ENCODE measurements around the gene BDP1. TPM values are rescaled to one million over a fixed set of nuclear protein-coding genes. Genes with fewer than 3 reads are reported as not detected.
"Not testable (repeated sequence)": the region's sequence is repeated elsewhere in the genome, so short reads cannot be mapped to it uniquely, and the experiment has no call there.

Gene BDP1
- total and polyA plus RNA-seq, 4 donors = 27.3 to 63.1 (median 35.8) TPM

- DNase-seq (ENCODE audit: low read depth in 4 of 6, low spot score in 6 of 6); H3K9me3 ChIP-seq (ENCODE audit: control insufficient read depth, insufficient read depth, low read length); H3K4me3 ChIP-seq (ENCODE audit: low read depth, low read length); H3K27me3 ChIP-seq (ENCODE audit: control insufficient read depth, insufficient read depth, low read length); H3K27ac ChIP-seq (ENCODE audit: low read depth, low read length); H3K4me1 ChIP-seq (ENCODE audit: control insufficient read depth, insufficient read depth, low read length): not testable (repeated sequence)
- H3K36me3 ChIP-seq (ENCODE audit: control insufficient read depth, insufficient read depth, low read length) = peaks cover 53% of the 10 kb centered on the region
- 100% methylated on average over 3 of the region's 9 CpGs for WGBS (ENCODE audit: insufficient coverage)
Measured at GRCh38 chr5:71498756-71499155, 43.3 kb downstream of the BDP1 start.

GRCh38 chr5:71503536-71503935, 48.1 kb downstream of the BDP1 start:
- no peaks in the 10 kb centered on the region for H3K9me3 ChIP-seq (ENCODE audit: control insufficient read depth, insufficient read depth, low read length)
- no peaks in the 10 kb centered on the region for H3K27me3 ChIP-seq (ENCODE audit: control insufficient read depth, insufficient read depth, low read length)
- DNase-seq (ENCODE audit: low read depth in 4 of 6, low spot score in 6 of 6) = no peak
- no peaks in the 10 kb centered on the region for H3K4me1 ChIP-seq (ENCODE audit: control insufficient read depth, insufficient read depth, low read length)
- no peak overlapping the region for H3K27ac ChIP-seq (ENCODE audit: low read depth, low read length)
- H3K4me3 ChIP-seq (ENCODE audit: low read depth, low read length) = no peak overlapping the region
- H3K36me3 ChIP-seq (ENCODE audit: control insufficient read depth, insufficient read depth, low read length) = peaks cover 51% of the 10 kb centered on the region
- 100% methylated on average over 1 of the region's 2 CpGs for whole genome bisulfite sequencing (ENCODE audit: insufficient coverage)

GRCh38 chr5:71522151-71522550, 66.7 kb downstream of the BDP1 start:
- 100% methylated on average over 1 of the region's 1 CpG for WGBS (ENCODE audit: insufficient coverage)
- H3K4me1 ChIP-seq (ENCODE audit: control insufficient read depth, insufficient read depth, low read length) = no peaks in the 10 kb centered on the region
- H3K36me3 ChIP-seq (ENCODE audit: control insufficient read depth, insufficient read depth, low read length) = peaks cover 36% of the 10 kb centered on the region
- no peaks in the 10 kb centered on the region for H3K27me3 ChIP-seq (ENCODE audit: control insufficient read depth, insufficient read depth, low read length)
- no peak overlapping the region for H3K4me3 ChIP-seq (ENCODE audit: low read depth, low read length)
- no peaks in the 10 kb centered on the region for H3K9me3 ChIP-seq (ENCODE audit: control insufficient read depth, insufficient read depth, low read length)
- H3K27ac ChIP-seq (ENCODE audit: low read depth, low read length) = no peak overlapping the region
- DNase-seq (ENCODE audit: low read depth in 4 of 6, low spot score in 6 of 6) = no peak

- not testable (repeated sequence) for H3K27me3 ChIP-seq (ENCODE audit: control insufficient read depth, insufficient read depth, low read length); H3K27ac ChIP-seq (ENCODE audit: low read depth, low read length); H3K9me3 ChIP-seq (ENCODE audit: control insufficient read depth, insufficient read depth, low read length); H3K4me3 ChIP-seq (ENCODE audit: low read depth, low read length); DNase-seq (ENCODE audit: low read depth in 4 of 6, low spot score in 6 of 6); H3K4me1 ChIP-seq (ENCODE audit: control insufficient read depth, insufficient read depth, low read length)
- WGBS (ENCODE audit: insufficient coverage) = 98% methylated on average over 9 of the region's 26 CpGs
- H3K36me3 ChIP-seq (ENCODE audit: control insufficient read depth, insufficient read depth, low read length) = peaks cover 34% of the 10 kb centered on the region
Measured at GRCh38 chr5:71525611-71526010, 70.2 kb downstream of the BDP1 start.

GRCh38 chr5:71528206-71528605, 72.8 kb downstream of the BDP1 start:
- WGBS (ENCODE audit: insufficient coverage) = no CpG with 5 or more reads among the region's 3 CpGs
- no peak overlapping the region for H3K27ac ChIP-seq (ENCODE audit: low read depth, low read length)
- no peak overlapping the region for H3K4me3 ChIP-seq (ENCODE audit: low read depth, low read length)
- no peak for DNase-seq (ENCODE audit: low read depth in 4 of 6, low spot score in 6 of 6)
- H3K4me1 ChIP-seq (ENCODE audit: control insufficient read depth, insufficient read depth, low read length) = no peaks in the 10 kb centered on the region
- H3K27me3 ChIP-seq (ENCODE audit: control insufficient read depth, insufficient read depth, low read length) = no peaks in the 10 kb centered on the region
- H3K36me3 ChIP-seq (ENCODE audit: control insufficient read depth, insufficient read depth, low read length) = peaks cover 26% of the 10 kb centered on the region
- no peaks in the 10 kb centered on the region for H3K9me3 ChIP-seq (ENCODE audit: control insufficient read depth, insufficient read depth, low read length)

GRCh38 chr5:71529682-71530081, 74.2 kb downstream of the BDP1 start:
- Histone ChIP-seq H3K4me1 (ENCODE audit: control insufficient read depth, insufficient read depth, low read length) (no peaks in the 10 kb centered on the region), H3K36me3 (ENCODE audit: control insufficient read depth, insufficient read depth, low read length) (peaks cover 31% of the 10 kb centered on the region), H3K4me3 (ENCODE audit: low read depth, low read length) (no peak overlapping the region), H3K27me3 (ENCODE audit: control insufficient read depth, insufficient read depth, low read length) (no peaks in the 10 kb centered on the region), H3K27ac (ENCODE audit: low read depth, low read length) (no peak overlapping the region), H3K9me3 (ENCODE audit: control insufficient read depth, insufficient read depth, low read length) (no peaks in the 10 kb centered on the region)
- WGBS (ENCODE audit: insufficient coverage) = no CpG with 5 or more reads among the region's 1 CpG
- no peak for DNase-seq (ENCODE audit: low read depth in 4 of 6, low spot score in 6 of 6)

- no peak for DNase-seq (ENCODE audit: low read depth in 4 of 6, low spot score in 6 of 6)
- Histone ChIP-seq H3K9me3 (ENCODE audit: control insufficient read depth, insufficient read depth, low read length) (no peaks in the 10 kb centered on the region), H3K27ac (ENCODE audit: low read depth, low read length) (no peak overlapping the region), H3K4me3 (ENCODE audit: low read depth, low read length) (no peak overlapping the region), H3K27me3 (ENCODE audit: control insufficient read depth, insufficient read depth, low read length) (no peaks in the 10 kb centered on the region), H3K36me3 (ENCODE audit: control insufficient read depth, insufficient read depth, low read length) (peaks cover 27% of the 10 kb centered on the region), H3K4me1 (ENCODE audit: control insufficient read depth, insufficient read depth, low read length) (no peaks in the 10 kb centered on the region)
- WGBS (ENCODE audit: insufficient coverage) = no CpG with 5 or more reads among the region's 3 CpGs
Measured at GRCh38 chr5:71533142-71533541, 77.7 kb downstream of the BDP1 start.

- no peak overlapping the region for H3K4me3 ChIP-seq (ENCODE audit: low read depth, low read length)
- H3K27me3 ChIP-seq (ENCODE audit: control insufficient read depth, insufficient read depth, low read length) = no peaks in the 10 kb centered on the region
- H3K36me3 ChIP-seq (ENCODE audit: control insufficient read depth, insufficient read depth, low read length) = peaks cover 27% of the 10 kb centered on the region
- no peaks in the 10 kb centered on the region for H3K4me1 ChIP-seq (ENCODE audit: control insufficient read depth, insufficient read depth, low read length)
- no peaks in the 10 kb centered on the region for H3K9me3 ChIP-seq (ENCODE audit: control insufficient read depth, insufficient read depth, low read length)
- no peak for DNase-seq (ENCODE audit: low read depth in 4 of 6, low spot score in 6 of 6)
- H3K27ac ChIP-seq (ENCODE audit: low read depth, low read length) = no peak overlapping the region
- no CpG with 5 or more reads among the region's 1 CpG for WGBS (ENCODE audit: insufficient coverage)
Measured at GRCh38 chr5:71533615-71534014, 78.2 kb downstream of the BDP1 start.

- peaks cover 27% of the 10 kb centered on the region for H3K36me3 ChIP-seq (ENCODE audit: control insufficient read depth, insufficient read depth, low read length)
- DNase-seq (ENCODE audit: low read depth in 4 of 6, low spot score in 6 of 6) = no peak
- WGBS (ENCODE audit: insufficient coverage) = no CpG with 5 or more reads among the region's 3 CpGs
Measured at GRCh38 chr5:71537687-71538086, 82.2 kb downstream of the BDP1 start.

GRCh38 chr5:71550885-71551284, 95.4 kb downstream of the BDP1 start:
- peaks cover 39% of the 10 kb centered on the region for H3K36me3 ChIP-seq (ENCODE audit: control insufficient read depth, insufficient read depth, low read length)
- DNase-seq (ENCODE audit: low read depth in 4 of 6, low spot score in 6 of 6); H3K27me3 ChIP-seq (ENCODE audit: control insufficient read depth, insufficient read depth, low read length); H3K27ac ChIP-seq (ENCODE audit: low read depth, low read length); H3K9me3 ChIP-seq (ENCODE audit: control insufficient read depth, insufficient read depth, low read length); H3K4me1 ChIP-seq (ENCODE audit: control insufficient read depth, insufficient read depth, low read length); H3K4me3 ChIP-seq (ENCODE audit: low read depth, low read length): not testable (repeated sequence)
- no CpG with 5 or more reads among the region's 7 CpGs for WGBS (ENCODE audit: insufficient coverage)

More at GRCh38 chr5:71537687-71538086, 82.2 kb downstream of the BDP1 start:
- no peaks in the 10 kb centered on the region for H3K27me3 ChIP-seq (ENCODE audit: control insufficient read depth, insufficient read depth, low read length)
- no peaks in the 10 kb centered on the region for H3K4me1 ChIP-seq (ENCODE audit: control insufficient read depth, insufficient read depth, low read length)
- H3K4me3 ChIP-seq (ENCODE audit: low read depth, low read length) = no peak overlapping the region
- no peak overlapping the region for H3K27ac ChIP-seq (ENCODE audit: low read depth, low read length)
- H3K9me3 ChIP-seq (ENCODE audit: control insufficient read depth, insufficient read depth, low read length) = no peaks in the 10 kb centered on the region

Measured in spinal cord (tissue), 10 donors.